Measurements from ENCODE around the gene HDDC3. TPM values are rescaled to one million over a fixed set of nuclear protein-coding genes. Genes with fewer than 3 reads are reported as not detected.

The HDDC3 gene
- total and polyA plus RNA-seq, 9 of the 15 experiments (the other 6 are each of a cell fraction or from before 2014, with no cell fraction given) = 14.9 to 55.8 (median 36.9) TPM

DNA sequence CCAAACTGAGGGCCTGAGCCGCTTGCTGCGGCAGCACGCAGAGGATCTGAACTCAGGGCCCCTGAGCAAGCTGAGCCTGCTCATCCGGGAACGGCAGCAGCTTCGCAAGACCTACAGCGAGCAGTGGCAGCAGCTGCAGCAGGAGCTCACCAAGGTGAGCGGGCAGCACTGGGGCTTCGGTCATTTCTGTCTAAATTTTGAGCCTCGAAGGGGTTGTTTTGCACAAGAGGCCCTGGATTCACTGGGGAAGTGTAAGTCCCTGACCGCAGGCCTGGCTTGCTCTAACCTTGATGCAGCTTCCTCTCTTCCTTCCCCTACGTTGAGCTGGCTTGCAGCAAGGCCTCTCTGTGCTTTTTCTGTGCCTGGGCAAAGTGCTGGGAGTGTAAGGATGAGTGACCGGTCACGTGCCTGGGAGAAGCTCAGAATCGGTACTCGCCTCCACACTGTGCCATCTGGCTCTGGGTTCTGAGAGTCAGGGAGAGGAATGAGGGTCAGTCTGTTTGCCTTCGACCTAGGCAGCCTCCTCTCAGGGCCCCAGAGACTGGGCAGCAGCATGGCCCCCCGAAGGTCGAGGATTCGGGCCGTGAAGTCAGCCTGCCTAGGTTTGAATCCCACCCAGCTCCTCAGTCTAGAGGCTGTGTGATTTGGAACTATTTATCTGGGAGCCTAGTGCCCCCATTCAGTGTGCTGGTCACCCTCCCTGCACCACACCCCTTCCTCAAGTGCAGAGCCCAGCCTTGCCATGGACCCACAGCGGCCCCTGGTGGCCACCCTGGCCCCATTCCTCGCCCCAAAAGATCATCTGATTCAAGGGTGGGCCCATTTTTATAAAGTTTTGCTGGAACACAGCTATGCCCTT is 46.7 kb downstream of the HDDC3 start (continued):
- TF ChIP-seq, protein P1, sequence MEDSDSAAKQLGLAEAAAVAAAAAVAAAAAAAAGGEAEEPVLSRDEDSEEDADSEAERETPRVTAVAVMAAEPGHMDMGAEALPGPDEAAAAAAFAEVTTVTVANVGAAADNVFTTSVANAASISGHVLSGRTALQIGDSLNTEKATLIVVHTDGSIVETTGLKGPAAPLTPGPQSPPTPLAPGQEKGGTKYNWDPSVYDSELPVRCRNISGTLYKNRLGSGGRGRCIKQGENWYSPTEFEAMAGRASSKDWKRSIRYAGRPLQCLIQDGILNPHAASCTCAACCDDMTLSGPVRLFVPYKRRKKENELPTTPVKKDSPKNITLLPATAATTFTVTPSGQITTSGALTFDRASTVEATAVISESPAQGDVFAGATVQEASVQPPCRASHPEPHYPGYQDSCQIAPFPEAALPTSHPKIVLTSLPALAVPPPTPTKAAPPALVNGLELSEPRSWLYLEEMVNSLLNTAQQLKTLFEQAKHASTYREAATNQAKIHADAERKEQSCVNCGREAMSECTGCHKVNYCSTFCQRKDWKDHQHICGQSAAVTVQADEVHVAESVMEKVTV (CRISPR knock-in tag; IDR thresholded peaks at IDR 0.05) = peak; percentile 94
- TF ChIP-seq CHD1 (IDR thresholded peaks at IDR 0.05; ENCODE audit: low read length) (no peak), SMAD1 (IDR thresholded peaks at IDR 0.05; ENCODE audit: low read depth, low read length, partially characterized antibody) (no peak), CXXC5 (CRISPR knock-in tag; IDR thresholded peaks at IDR 0.05) (peak; percentile 40), BRD9 (IDR thresholded peaks at IDR 0.05; ENCODE audit: low read depth, partially characterized antibody) (peak; percentile 44), SAP30 (IDR thresholded peaks at IDR 0.05; ENCODE audit: borderline replicate concordance, insufficient read depth, low read depth, low read length, poor library complexity, severe bottlenecking) (no peak), NFYB (IDR thresholded peaks at IDR 0.05; ENCODE audit: extremely low read depth, insufficient read length) (no peak), SMARCE1 (IDR thresholded peaks at IDR 0.05) (no peak), ZNF584 (CRISPR knock-in tag; IDR thresholded peaks at IDR 0.05; ENCODE audit: low read depth) (no peak), ZNF23 (CRISPR knock-in tag; IDR thresholded peaks at IDR 0.05) (no peak)
- TF ChIP-seq, protein P2, sequence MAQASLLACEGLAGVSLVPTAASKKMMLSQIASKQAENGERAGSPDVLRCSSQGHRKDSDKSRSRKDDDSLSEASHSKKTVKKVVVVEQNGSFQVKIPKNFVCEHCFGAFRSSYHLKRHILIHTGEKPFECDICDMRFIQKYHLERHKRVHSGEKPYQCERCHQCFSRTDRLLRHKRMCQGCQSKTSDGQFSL (CRISPR knock-in tag; IDR thresholded peaks at IDR 0.05) = peak; percentile 42; the same call in 1 of the 2 replicates
- TF ChIP-seq, protein P2 (tag; IDR thresholded peaks at IDR 0.05) = no peak
- TF ChIP-seq, protein P3, sequence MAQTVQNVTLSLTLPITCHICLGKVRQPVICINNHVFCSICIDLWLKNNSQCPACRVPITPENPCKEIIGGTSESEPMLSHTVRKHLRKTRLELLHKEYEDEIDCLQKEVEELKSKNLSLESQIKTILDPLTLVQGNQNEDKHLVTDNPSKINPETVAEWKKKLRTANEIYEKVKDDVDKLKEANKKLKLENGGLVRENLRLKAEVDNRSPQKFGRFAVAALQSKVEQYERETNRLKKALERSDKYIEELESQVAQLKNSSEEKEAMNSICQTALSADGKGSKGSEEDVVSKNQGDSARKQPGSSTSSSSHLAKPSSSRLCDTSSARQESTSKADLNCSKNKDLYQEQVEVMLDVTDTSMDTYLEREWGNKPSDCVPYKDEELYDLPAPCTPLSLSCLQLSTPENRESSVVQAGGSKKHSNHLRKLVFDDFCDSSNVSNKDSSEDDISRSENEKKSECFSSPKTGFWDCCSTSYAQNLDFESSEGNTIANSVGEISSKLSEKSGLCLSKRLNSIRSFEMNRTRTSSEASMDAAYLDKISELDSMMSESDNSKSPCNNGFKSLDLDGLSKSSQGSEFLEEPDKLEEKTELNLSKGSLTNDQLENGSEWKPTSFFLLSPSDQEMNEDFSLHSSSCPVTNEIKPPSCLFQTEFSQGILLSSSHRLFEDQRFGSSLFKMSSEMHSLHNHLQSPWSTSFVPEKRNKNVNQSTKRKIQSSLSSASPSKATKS (CRISPR knock-in tag; IDR thresholded peaks at IDR 0.05) = no peak
- TF ChIP-seq, protein P4, sequence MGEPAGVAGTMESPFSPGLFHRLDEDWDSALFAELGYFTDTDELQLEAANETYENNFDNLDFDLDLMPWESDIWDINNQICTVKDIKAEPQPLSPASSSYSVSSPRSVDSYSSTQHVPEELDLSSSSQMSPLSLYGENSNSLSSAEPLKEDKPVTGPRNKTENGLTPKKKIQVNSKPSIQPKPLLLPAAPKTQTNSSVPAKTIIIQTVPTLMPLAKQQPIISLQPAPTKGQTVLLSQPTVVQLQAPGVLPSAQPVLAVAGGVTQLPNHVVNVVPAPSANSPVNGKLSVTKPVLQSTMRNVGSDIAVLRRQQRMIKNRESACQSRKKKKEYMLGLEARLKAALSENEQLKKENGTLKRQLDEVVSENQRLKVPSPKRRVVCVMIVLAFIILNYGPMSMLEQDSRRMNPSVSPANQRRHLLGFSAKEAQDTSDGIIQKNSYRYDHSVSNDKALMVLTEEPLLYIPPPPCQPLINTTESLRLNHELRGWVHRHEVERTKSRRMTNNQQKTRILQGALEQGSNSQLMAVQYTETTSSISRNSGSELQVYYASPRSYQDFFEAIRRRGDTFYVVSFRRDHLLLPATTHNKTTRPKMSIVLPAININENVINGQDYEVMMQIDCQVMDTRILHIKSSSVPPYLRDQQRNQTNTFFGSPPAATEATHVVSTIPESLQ (CRISPR knock-in tag; IDR thresholded peaks at IDR 0.05) = no peak
- TF ChIP-seq, protein P5, sequence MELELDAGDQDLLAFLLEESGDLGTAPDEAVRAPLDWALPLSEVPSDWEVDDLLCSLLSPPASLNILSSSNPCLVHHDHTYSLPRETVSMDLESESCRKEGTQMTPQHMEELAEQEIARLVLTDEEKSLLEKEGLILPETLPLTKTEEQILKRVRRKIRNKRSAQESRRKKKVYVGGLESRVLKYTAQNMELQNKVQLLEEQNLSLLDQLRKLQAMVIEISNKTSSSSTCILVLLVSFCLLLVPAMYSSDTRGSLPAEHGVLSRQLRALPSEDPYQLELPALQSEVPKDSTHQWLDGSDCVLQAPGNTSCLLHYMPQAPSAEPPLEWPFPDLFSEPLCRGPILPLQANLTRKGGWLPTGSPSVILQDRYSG (tag; conservative IDR thresholded peaks at IDR 0.05; ENCODE audit: low read depth) = no peak
- TF ChIP-seq, protein P6, sequence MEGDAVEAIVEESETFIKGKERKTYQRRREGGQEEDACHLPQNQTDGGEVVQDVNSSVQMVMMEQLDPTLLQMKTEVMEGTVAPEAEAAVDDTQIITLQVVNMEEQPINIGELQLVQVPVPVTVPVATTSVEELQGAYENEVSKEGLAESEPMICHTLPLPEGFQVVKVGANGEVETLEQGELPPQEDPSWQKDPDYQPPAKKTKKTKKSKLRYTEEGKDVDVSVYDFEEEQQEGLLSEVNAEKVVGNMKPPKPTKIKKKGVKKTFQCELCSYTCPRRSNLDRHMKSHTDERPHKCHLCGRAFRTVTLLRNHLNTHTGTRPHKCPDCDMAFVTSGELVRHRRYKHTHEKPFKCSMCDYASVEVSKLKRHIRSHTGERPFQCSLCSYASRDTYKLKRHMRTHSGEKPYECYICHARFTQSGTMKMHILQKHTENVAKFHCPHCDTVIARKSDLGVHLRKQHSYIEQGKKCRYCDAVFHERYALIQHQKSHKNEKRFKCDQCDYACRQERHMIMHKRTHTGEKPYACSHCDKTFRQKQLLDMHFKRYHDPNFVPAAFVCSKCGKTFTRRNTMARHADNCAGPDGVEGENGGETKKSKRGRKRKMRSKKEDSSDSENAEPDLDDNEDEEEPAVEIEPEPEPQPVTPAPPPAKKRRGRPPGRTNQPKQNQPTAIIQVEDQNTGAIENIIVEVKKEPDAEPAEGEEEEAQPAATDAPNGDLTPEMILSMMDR (IDR thresholded peaks at IDR 0.05 in 2 of 3, conservative IDR thresholded peaks at IDR 0.05 in 1 of 3; ENCODE audit: insufficient read depth in 2 of 3, low read depth in 1 of 3, low read length in 3 of 3) = peak; percentile 94 to 99 (median 96)
